ENCODE measurements around the gene SLAMF9. TPM values are rescaled to one million over a fixed set of nuclear protein-coding genes. Genes with fewer than 3 reads are reported as not detected.

Gene SLAMF9
- polyA plus RNA-seq, 1 donor (not counting 4 experiments of a cell fraction or from before 2014, with no cell fraction given): 0.31 TPM

GRCh38 chr1:159986531-159986930 lies 32.5 kb upstream of the SLAMF9 start:
- FAIRE-seq (no peak), DNase-seq (ENCODE audit: low read depth, low spot score) (no peak)
- H3K27ac ChIP-seq (ENCODE audit: control insufficient read depth, insufficient read depth, low read length): no peak overlapping the region
- TF ChIP-seq EZH2 (IDR thresholded peaks at IDR 0.05; ENCODE audit: low read length): no peak
- TF ChIP-seq, protein P1, sequence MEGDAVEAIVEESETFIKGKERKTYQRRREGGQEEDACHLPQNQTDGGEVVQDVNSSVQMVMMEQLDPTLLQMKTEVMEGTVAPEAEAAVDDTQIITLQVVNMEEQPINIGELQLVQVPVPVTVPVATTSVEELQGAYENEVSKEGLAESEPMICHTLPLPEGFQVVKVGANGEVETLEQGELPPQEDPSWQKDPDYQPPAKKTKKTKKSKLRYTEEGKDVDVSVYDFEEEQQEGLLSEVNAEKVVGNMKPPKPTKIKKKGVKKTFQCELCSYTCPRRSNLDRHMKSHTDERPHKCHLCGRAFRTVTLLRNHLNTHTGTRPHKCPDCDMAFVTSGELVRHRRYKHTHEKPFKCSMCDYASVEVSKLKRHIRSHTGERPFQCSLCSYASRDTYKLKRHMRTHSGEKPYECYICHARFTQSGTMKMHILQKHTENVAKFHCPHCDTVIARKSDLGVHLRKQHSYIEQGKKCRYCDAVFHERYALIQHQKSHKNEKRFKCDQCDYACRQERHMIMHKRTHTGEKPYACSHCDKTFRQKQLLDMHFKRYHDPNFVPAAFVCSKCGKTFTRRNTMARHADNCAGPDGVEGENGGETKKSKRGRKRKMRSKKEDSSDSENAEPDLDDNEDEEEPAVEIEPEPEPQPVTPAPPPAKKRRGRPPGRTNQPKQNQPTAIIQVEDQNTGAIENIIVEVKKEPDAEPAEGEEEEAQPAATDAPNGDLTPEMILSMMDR (optimal IDR thresholded peaks at IDR 0.05 in 1 of 3, IDR thresholded peaks at IDR 0.05 in 1 of 3, conservative IDR thresholded peaks at IDR 0.05 in 1 of 3; ENCODE audit: extremely low read depth in 1 of 3, insufficient read depth in 2 of 3, low read length in 3 of 3): no peak
- no peak overlapping the region for H2AFZ ChIP-seq (ENCODE audit: control insufficient read depth, low read length)
- H3K9ac ChIP-seq (ENCODE audit: control insufficient read depth, extremely low read depth, insufficient read depth, low read length): no peak overlapping the region
- H3K79me2 ChIP-seq (ENCODE audit: control insufficient read depth, insufficient read depth, low read length): no peaks in the 10 kb centered on the region
- no peaks in the 10 kb centered on the region for H3K27me3 ChIP-seq (ENCODE audit: control insufficient read depth, extremely low read depth, insufficient read depth, low read length)
- no peaks in the 10 kb centered on the region for H3K9me3 ChIP-seq (ENCODE audit: control insufficient read depth, low read depth, low read length)
- H4K20me1 ChIP-seq (ENCODE audit: control insufficient read depth, extremely low read depth, insufficient read depth, low read length): no peaks in the 10 kb centered on the region
- peaks cover 3% of the 10 kb centered on the region for H3K4me1 ChIP-seq (ENCODE audit: control insufficient read depth, extremely low read depth, insufficient read depth, low read length)
- H3K36me3 ChIP-seq (ENCODE audit: control insufficient read depth in 2 of 2, extremely low read depth in 1 of 2, insufficient read depth in 2 of 2, low read length in 2 of 2): peaks cover 6 to 7% of the 10 kb centered on the region in 2 experiments
- no peaks in the 10 kb centered on the region for H3K9me1 ChIP-seq (ENCODE audit: control insufficient read depth, extremely low read depth, insufficient read depth, low read length)
- dilution Hi-C loops (cut with MboI; ENCODE audit: extremely low pct_ligation_motif_present, low sequenced_read_pairs): no loop called here
- no peak overlapping the region for H3K4me2 ChIP-seq (ENCODE audit: control insufficient read depth, extremely low read depth, insufficient read depth, low read depth, low read length)
- no peak overlapping the region for H3K4me3 ChIP-seq (ENCODE audit: control insufficient read depth in 2 of 3, extremely low read depth in 1 of 3, insufficient read depth in 2 of 3, low read depth in 1 of 3, low read length in 3 of 3)

DNA sequence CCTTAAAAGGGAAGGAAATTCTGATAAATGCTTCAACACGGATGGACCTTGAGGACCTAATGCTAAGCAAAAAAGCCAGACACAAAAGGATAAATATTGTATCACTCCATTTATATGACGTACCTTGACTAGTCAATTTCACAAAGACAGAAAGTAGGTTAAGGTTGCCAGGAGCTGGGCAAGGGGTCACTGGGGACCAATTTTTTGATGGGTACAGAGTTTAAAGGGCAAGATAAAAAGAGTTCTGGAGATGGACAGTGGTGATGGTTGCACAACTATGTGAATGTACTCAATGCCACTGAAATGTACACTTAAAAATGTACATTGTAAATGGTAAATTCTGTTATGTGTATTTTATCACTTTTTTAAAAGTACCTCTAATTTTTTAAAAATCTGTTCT lies 32.1 kb upstream of the SLAMF9 start:
- Histone ChIP-seq H2AFZ (ENCODE audit: control insufficient read depth, low read length) (no peak overlapping the region), H3K9ac (ENCODE audit: control insufficient read depth, extremely low read depth, insufficient read depth, low read length) (no peak overlapping the region), H4K20me1 (ENCODE audit: control insufficient read depth, extremely low read depth, insufficient read depth, low read length) (no peaks in the 10 kb centered on the region), H3K27me3 (ENCODE audit: control insufficient read depth, extremely low read depth, insufficient read depth, low read length) (no peaks in the 10 kb centered on the region), H3K4me1 (ENCODE audit: control insufficient read depth, extremely low read depth, insufficient read depth, low read length) (no peaks in the 10 kb centered on the region), H3K4me2 (ENCODE audit: control insufficient read depth, extremely low read depth, insufficient read depth, low read depth, low read length) (no peak overlapping the region), H3K4me3 (ENCODE audit: control insufficient read depth in 2 of 3, extremely low read depth in 1 of 3, insufficient read depth in 2 of 3, low read depth in 1 of 3, low read length in 3 of 3) (no peak overlapping the region), H3K9me1 (ENCODE audit: control insufficient read depth, extremely low read depth, insufficient read depth, low read length) (no peaks in the 10 kb centered on the region), H3K36me3 (ENCODE audit: control insufficient read depth in 2 of 2, extremely low read depth in 1 of 2, insufficient read depth in 2 of 2, low read length in 2 of 2) (peaks cover 10 to 12% of the 10 kb centered on the region in 2 experiments), H3K9me3 (ENCODE audit: control insufficient read depth, low read depth, low read length) (no peaks in the 10 kb centered on the region), H3K79me2 (ENCODE audit: control insufficient read depth, insufficient read depth, low read length) (no peaks in the 10 kb centered on the region), H3K27ac (ENCODE audit: control insufficient read depth, insufficient read depth, low read length) (no peak overlapping the region)
- no peak for DNase-seq (ENCODE audit: low read depth, low spot score)
- dilution Hi-C loops (cut with MboI; ENCODE audit: extremely low pct_ligation_motif_present, low sequenced_read_pairs): no loop called here
- no peak for TF ChIP-seq EZH2 (IDR thresholded peaks at IDR 0.05; ENCODE audit: low read length)
- TF ChIP-seq, protein P1 (optimal IDR thresholded peaks at IDR 0.05 in 1 of 3, IDR thresholded peaks at IDR 0.05 in 1 of 3, conservative IDR thresholded peaks at IDR 0.05 in 1 of 3; ENCODE audit: extremely low read depth in 1 of 3, insufficient read depth in 2 of 3, low read length in 3 of 3): no peak
- no peak for FAIRE-seq
